ENCODE results near the gene FCGR3A.
"Not testable (repeated sequence)": the region's sequence is repeated elsewhere in the genome, so short reads cannot be mapped to it uniquely, and the experiment has no call there.

Gene FCGR3A

DNA sequence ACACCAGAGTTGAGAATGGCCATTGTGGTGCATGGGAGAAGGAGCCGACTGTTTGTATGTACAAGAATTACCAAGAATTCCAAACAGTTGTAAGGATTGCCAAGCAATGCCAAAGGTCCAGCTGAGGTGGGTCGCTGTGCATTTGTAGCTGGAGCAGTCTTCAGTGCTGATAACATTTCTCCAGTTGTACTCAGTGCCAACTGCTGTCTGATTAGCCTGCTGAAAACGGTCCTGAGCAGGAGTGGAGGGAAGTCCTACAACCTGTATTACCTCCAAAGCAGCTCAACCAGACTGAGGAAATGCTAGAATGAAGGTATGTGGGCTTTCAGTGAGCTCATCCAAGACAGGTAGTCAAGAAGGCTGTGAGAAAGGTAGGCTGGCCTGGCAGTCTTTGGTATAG lies 6.5 kb upstream of the FCGR3A start:
- not testable (repeated sequence) for DNase-seq

- DNase-seq = peak in 1 of 5 donors; percentile 14
Measured at GRCh38 chr1:161554815-161555417, 5.3 kb upstream of the FCGR3A start.

DNA sequence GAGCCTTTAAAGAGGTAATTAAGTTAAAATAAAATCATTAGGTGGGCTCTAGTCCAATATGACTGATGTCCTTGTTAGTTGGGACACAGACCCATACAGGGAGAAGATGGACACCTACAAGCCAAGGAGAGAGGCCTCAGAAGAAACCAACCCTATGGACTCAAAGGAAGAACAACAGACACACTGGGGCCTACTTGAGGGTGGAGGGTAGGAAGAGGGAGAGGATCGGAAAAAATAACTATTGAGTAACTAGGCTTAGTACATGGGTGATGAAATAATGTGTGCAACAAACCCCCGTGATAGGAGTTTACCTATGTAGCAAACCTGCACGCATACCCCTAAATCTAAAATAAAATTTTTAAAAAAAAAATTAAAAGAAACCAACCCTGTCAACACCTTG lies 4.7 kb upstream of the FCGR3A start:
- not testable (repeated sequence) for DNase-seq

GRCh38 chr1:161553631-161554030 lies 4.0 kb upstream of the FCGR3A start:
- DNase-seq = not testable (repeated sequence)

DNA sequence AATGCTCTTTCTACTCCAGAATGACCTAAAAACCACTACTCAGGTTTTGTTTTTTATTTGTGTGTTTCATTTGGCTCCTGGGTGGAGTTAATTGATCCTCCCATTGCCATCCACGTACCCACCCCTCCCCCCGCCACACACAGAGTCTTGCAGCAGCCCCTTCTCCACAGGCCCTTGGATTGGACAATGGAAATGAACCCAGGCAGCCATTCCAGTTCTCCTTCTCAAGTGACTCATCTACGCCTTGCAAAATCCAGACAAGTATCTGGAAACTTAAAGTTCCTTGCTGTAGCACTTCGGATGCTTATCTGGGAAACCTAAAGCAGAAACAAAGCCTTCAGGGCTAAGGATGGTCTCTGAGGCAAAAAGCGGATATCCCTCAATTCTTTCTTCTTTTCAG lies 1.3 kb upstream of the FCGR3A start:
- not testable (repeated sequence) for DNase-seq

DNA sequence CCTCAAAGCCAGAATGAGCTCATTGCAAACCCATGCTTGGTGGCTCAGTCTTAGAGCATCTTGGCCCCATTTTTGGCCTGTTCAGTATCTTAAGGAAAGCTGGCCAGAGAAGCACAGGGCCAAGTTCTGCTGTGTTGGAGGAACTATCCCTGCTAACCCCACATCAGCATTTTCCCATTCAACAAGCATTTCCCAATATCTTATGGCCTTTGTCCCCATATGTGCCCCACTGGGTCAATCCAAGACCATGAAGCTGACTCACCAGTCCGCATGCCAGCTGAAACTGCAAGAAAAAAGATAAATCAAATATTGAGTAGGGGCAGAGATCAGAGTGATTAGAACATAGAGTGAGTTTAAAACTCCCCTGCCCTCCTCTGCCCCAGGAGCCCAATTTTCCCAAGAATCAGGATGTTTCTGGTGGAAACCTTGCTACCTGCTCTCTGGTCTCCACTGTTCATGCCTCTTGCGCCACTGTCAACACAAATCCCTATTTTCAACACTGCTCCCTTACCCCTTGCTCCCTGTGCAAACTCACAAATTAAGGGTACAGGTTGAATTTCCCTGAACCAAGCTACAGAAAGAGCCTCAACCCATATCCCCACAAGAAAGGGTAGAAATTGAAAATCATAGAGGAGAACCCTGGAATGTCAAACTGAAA lies 740 bp downstream of the FCGR3A start:
- not testable (repeated sequence) for DNase-seq

DNA sequence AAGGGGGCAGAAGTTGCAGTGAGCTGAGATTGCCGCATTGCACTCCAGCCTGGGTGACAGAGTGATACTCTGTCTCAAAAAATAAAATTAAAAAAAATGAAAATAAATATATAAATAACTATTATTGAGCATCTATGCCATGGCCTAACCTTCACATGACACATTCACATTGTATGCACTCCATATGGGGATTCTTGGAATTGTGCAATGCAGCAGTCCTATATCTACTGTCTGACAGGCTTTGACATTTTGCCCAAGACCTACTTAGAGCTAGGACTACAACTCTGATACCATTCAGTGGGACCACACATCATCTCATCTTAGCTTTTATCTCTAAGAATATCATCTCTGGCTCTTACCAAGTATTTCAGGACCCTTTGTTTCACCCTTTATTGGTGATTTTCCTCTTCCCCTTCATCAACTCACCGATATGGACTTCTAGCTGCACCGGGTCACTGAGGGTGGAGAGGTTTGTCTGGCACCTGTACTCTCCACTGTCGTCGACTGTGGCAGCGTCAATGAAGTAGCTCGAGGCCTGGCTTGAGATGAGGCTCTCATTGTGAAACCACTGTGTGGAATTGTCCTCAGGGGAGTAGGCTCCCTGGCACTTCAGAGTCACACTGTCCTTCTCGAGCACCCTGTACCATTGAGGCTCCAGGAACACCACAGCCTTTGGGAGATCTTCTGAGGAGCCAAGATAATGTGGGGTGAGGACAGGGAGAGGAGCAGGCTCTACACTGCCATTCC lies 1.4 kb downstream of the FCGR3A start:
- not testable (repeated sequence) for DNase-seq

DNA sequence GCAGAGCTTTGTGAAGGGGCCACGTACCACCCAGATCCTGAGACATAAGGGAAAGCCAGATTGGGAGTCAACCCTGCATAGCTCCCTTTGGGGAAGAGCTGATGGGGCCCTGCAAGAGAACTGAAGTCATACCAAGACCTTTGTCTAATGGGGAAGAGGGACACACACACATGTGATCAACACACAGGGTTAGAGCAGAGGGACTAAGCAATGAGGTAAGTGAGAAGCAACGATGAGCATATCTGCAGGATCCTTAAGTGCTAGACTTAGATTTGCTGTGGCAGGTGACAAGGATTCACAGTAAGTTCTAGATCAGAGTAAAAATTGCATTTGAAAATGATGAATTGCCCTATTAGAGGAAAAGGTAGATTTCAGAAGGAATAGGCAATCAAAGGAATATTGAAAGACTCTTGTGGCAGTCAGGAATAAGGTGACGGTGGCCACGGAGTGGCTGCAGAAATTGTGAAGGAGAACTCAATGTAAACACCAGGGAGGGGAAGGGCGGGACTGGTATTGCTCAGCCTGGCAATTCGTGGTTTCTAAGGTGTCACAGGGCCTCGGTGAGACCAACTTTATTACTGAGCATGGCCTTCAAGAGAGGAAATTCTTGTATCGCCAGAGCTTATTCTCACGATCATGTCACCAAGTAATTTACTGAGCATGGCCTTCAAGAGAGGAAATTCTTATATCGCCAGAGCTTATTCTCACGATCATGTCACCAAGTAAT lies 4.5 kb downstream of the FCGR3A start:
- not testable (repeated sequence) for DNase-seq

DNA sequence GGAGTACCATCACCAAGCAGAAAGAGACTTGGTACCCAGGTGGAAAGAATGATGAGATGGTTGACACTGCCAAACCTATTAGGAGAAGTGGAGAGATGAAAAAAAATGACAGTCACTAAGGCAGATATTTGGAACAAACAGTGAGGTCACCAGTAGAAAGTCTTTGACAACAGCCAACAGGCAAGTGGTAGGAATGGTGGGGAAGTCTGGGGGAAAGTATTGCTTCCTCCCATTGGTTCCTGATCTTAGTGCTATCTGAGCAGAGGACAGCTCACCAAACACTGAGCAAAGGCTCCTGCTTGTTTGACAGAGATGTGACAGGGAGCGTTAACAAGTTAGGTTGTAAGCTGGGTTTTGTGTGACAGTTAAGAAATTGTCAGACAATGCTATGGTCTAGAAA lies 6.5 kb downstream of the FCGR3A start:
- not testable (repeated sequence) for DNase-seq

GRCh38 chr1:161542091-161542559 lies 7.5 kb downstream of the FCGR3A start:
- DNase-seq = peak in 3 of 5 donors; percentile 22 to 78 (median 38)

- not testable (repeated sequence) for DNase-seq
Measured at GRCh38 chr1:161540570-161540960, 9.1 kb downstream of the FCGR3A start.

DNA sequence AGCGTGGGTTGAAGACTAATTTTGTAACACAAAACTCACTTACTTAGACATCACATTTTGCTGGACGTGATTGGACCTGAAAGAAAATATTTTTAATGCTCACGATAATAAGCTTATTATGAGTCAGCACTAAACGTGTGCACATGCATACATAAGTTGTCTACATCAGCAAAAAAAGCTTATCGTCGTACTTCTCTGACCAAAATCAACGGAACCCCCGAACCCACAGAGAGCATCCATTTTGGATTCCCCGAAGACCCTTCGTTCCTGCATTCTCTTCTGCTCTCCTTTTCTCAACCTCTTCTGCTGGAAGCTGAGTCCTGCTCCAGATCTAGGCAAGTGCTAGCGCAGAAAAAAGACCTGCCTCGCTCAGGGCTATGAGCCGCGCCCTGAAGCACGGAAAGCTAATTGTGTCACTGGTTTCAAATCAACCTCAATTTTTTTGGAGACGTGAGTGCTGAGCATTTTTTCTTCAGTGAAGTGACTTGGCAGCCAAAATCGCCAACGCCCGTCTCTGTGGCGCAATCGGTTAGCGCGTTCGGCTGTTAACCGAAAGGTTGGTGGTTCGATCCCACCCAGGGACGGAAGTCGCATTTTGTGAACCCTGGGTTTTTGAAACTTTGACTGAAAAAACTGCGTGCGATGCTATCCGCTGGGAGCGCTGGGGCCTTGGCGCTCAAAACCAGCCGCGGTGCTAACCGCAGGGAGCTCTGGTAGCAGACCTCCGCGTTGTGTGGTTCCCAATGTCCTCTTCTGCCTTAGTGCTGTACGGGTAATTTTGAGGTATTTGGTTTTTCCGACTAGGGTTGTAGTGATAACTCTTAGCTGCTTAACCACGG lies 9.7 kb downstream of the FCGR3A start:
- DNase-seq = peak; percentile 52 to 92 (median 72)

GRCh38 chr1:161538925-161539479 lies 10.6 kb downstream of the FCGR3A start:
- not testable (repeated sequence) for DNase-seq

DNA sequence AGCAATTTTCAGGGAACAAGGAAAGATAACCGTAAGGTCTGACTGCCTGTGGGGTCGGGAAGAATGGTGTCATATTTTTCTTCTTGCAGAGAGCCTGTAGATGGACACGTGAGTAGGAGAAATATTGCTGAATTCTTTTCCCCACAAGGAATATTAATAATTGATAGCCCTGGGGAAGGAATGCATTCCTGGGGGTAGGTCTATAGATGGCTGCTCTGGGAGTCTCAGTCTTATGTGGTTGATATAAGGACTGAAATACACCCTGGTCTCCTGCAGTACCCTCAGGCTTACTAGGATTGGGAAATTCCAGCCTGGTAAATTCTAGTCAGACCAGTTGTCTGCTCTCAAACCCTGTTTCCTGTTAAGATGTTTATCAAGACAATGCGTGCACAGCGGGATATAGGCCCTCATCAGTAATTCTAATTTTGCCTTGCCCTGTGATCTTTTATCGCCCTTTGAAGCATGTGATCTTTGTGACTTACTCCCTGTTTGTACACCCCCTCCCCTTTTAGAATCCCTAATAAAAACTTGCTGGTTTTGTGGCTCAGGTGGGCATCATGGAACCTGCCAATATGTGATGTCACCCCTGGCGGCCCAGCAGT lies 12.4 kb downstream of the FCGR3A start:
- not testable (repeated sequence) for DNase-seq

GRCh38 chr1:161532644-161533567 lies 16.7 kb downstream of the FCGR3A start:
- DNase-seq = not testable (repeated sequence)

DNA sequence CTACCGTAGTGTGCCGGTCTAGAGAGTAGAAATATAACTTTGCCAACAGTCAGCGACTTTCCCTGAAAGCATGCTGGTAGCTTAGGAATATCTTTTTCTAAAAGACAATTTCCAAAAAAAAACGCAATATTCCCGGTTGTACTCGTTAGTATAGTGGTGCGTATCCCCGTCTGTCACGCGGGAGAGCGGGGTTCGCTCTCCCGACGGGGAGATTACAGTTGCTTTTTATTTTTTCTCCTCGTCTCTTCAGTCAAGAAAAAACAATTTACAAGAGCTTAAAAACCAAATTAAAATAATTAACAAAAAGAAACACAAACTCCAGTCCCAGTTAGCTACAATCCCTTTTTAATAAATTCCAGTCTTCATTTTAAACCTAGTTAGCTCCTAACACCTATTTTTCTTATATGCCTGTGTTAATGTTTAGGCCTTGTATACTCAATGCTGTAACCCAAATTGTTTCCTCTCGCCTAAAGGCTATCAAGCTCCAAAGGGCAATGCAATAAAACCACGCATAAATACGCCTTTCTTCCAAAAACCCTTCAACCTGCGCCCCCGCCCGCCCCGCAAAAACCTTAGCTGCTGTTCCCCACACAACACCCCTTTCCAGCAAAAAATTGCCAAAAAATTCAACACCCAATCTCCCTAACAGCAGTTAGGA lies 17.5 kb downstream of the FCGR3A start:
- DNase-seq = no peak

GRCh38 chr1:161530671-161531641 lies 18.7 kb downstream of the FCGR3A start:
- peak; percentile 73 to 95 (median 82) for DNase-seq

- peak in 4 of 5 donors; percentile 43 to 68 (median 54) for DNase-seq
Measured at GRCh38 chr1:161530158-161530557, 19.5 kb downstream of the FCGR3A start.

Data from T-helper 1 cell (primary cell).